AG04450 (cell line): Measurements from ENCODE around the gene ROCK2. TPM values are rescaled to one million over a fixed set of nuclear protein-coding genes. Genes with fewer than 3 reads are reported as not detected.

ENCODE experiments used
- CTCF ChIA-PET: fragments of 300-600, 350-600 bp; formaldehyde crosslinking; extraction: SDS; loops from one replicate; lab custom pipeline; 2022; ENCODE audit warnings: antibody characterized with exemption, inconsistent platforms; lab: Charles Lee
- POLR2A ChIA-PET: fragments of 350-600 bp; formaldehyde crosslinking; extraction: SDS; loops from one replicate; lab custom pipeline; 2021; ENCODE audit warnings: antibody characterized with exemption, inconsistent platforms; lab: Yijun Ruan, JAX
- DNase-seq: peaks from one replicate; pipeline ENCODE4 v3.0.0-alpha.2; 2011; ENCODE audit warnings: low read depth, low spot score
- H3K27ac ChIP-seq: one replicate; pipeline ENCODE4 v1.5.1; 2012; ENCODE audit warnings: low read depth, low read length, control low read depth
- H3K27me3 ChIP-seq: one replicate; pipeline ENCODE4 v1.6.0; 2012; ENCODE audit warnings: low read length; ENCODE audit not compliant: control insufficient read depth, insufficient read depth
- H3K4me3 ChIP-seq: 2 replicates; pipeline ENCODE4 v1.5.1; 2011; ENCODE audit warnings: mild to moderate bottlenecking, low read depth, low read length, control low read depth
- H3K9me3 ChIP-seq: 2 replicates; pipeline ENCODE4 v1.5.1; 2012; ENCODE audit warnings: low read length; ENCODE audit not compliant: control insufficient read depth, insufficient read depth
- CTCF ChIP-seq: IDR thresholded peaks from 2 replicates; pipeline ENCODE4 v1.5.1; 2011; ENCODE audit warnings: low read depth, low read length, control low read depth, inconsistent platforms
- polyA plus RNA-seq: library from polyadenylated mRNA; depleted of rRNA; stranded (reverse); fragments of >200 nt; gene quantifications from 2 replicates; pipeline ENCODE4 v1.2.3, GENCODE V29; 2011

Gene ROCK2
- polyA plus RNA-seq, 1 experiment = 28.2 TPM

- Histone ChIP-seq H3K27ac (no peak overlapping the region), H3K4me3 (no peak overlapping the region), H3K9me3 (no peaks in the 10 kb centered on the region; the same call in 1 of the 2 replicates), H3K27me3 (no peaks in the 10 kb centered on the region)
- TF ChIP-seq CTCF = no peak
- ChIA-PET CTCF (no interaction called here), POLR2A (no interaction called here)
- DNase-seq = no peak
These were observed 186.7 kb downstream of the ROCK2 start for GRCh38 chr2:11157731-11158130.

GRCh38 chr2:11157296-11157695 is 187.1 kb downstream of the ROCK2 start:
- CTCF ChIA-PET = no interaction called here
- H3K4me3 ChIP-seq = no peak overlapping the region
- no peaks in the 10 kb centered on the region for H3K27me3 ChIP-seq
- no peak overlapping the region for H3K27ac ChIP-seq
- H3K9me3 ChIP-seq = no peaks in the 10 kb centered on the region; the same call in 1 of the 2 replicates
- no peak for DNase-seq
- no peak for TF ChIP-seq CTCF
- POLR2A ChIA-PET = no interaction called here

- no peak overlapping the region for H3K27ac ChIP-seq
- ChIA-PET CTCF (no interaction called here), POLR2A (no interaction called here)
- no peaks in the 10 kb centered on the region; the same call in 1 of the 2 replicates for H3K9me3 ChIP-seq
- H3K4me3 ChIP-seq = no peak overlapping the region
- TF ChIP-seq CTCF = no peak
- no peaks in the 10 kb centered on the region for H3K27me3 ChIP-seq
- DNase-seq = no peak
These were observed 187.9 kb downstream of the ROCK2 start for GRCh38 chr2:11156396-11157075.

- CTCF ChIA-PET = no interaction called here
- no peak for TF ChIP-seq CTCF
- POLR2A ChIA-PET = interaction anchor here (0.7 to 1.6 kb wide), 7 partner anchors 19 to 310 kb away, joined by 3 to 11 read pairs (median 4); partner anchors contain the start of genes E2F6 and ROCK2
These were observed 188.9 kb downstream of the ROCK2 start, which contains the start of gene SLC66A3 for GRCh38 chr2:11155381-11156035. Gene SLC66A3 (plus strand): TSS chr2:11155467. CDS start chr2:11155547, 80 bp downstream.

GRCh38 chr2:11154923-11155380 is 189.5 kb downstream of the ROCK2 start:
- peak overlapping the region; percentile 92 for H3K27ac ChIP-seq
- H3K27me3 ChIP-seq = no peaks in the 10 kb centered on the region
- DNase-seq = peak; percentile 89
- H3K9me3 ChIP-seq = no peaks in the 10 kb centered on the region; the same call in 1 of the 2 replicates
- H3K4me3 ChIP-seq = peak overlapping the region; percentile 56
- ChIA-PET CTCF (interaction anchor here (0.6 to 1.5 kb wide), 3 partner anchors 22 to 526 kb away, joined by 3 to 8 read pairs (median 3); a partner anchor contains a TSS), POLR2A (interaction anchor here (0.6 to 1.6 kb wide), 9 partner anchors 19 to 310 kb away, joined by 3 to 11 read pairs (median 4); partner anchors contain the start of genes E2F6 and ROCK2)
- TF ChIP-seq CTCF = no peak

More at GRCh38 chr2:11155381-11156035, 188.9 kb downstream of the ROCK2 start, which contains the start of gene SLC66A3:
- peak; percentile 71 for DNase-seq
- H3K27me3 ChIP-seq = no peaks in the 10 kb centered on the region
- H3K9me3 ChIP-seq = no peaks in the 10 kb centered on the region; the same call in 1 of the 2 replicates
- H3K27ac ChIP-seq = peak within 1 kb of the TSS; percentile 92
- H3K4me3 ChIP-seq = peak within 1 kb of the TSS; percentile 68
